PC-9 (cell line): ENCODE results near the gene MXRA8. TPM values are rescaled to one million over a fixed set of nuclear protein-coding genes. Genes with fewer than 3 reads are reported as not detected.
A peak's percentile ranks its signal among the peaks of the same experiment; 100 is the strongest.

Experiments used
- BruUV-seq: library from RNA; stranded (reverse); fragments of 400-500 nt; replicated peaks from 2 replicates; lab custom pipeline; 2021; lab: Mats Ljungman, UMichigan
- CTCF ChIA-PET: fragments of 300-600 bp; sonication (Branson Sonifier 250); formaldehyde crosslinking; loops from one replicate; lab custom pipeline; 2022; ENCODE audit warnings: antibody characterized with exemption; lab: Charles Lee
- POLR2A ChIA-PET: fragments of 300-600 bp; sonication (Branson Sonifier 250); formaldehyde crosslinking; loops from one replicate; lab custom pipeline; 2022; ENCODE audit warnings: antibody characterized with exemption; ENCODE audit not compliant: unreplicated experiment; lab: Charles Lee
- DNase-seq, 2 experiments: peaks; one replicate each; pipeline versions ENCODE4 v3.0.0 to v3.0.0-alpha.2; 2015 to 2022; ENCODE audit warnings: mixed read lengths in 1 of 2
- H2AFZ ChIP-seq: fragments of 200-600 bp; sonication (generic); 2 replicates; pipeline ENCODE4 v1.8.1; 2017; ENCODE audit warnings: antibody characterized with exemption
- H3F3A ChIP-seq: fragments of 200-600 bp; sonication (generic); 2 replicates; pipeline ENCODE4 v1.8.1; 2017; ENCODE audit warnings: antibody characterized with exemption, mild to moderate bottlenecking, low read depth; ENCODE audit not compliant: insufficient read depth
- H3K27ac ChIP-seq: fragments of 200-600 bp; sonication (generic); 2 replicates; pipeline ENCODE4 v1.6.1; 2016; ENCODE audit warnings: mixed run types
- H3K27me3 ChIP-seq: fragments of 200-600 bp; sonication (generic); 2 replicates; pipeline ENCODE4 v1.6.1; 2016; ENCODE audit warnings: low read depth, mixed run types; ENCODE audit not compliant: insufficient read depth
- H3K36me3 ChIP-seq: fragments of 200-600 bp; sonication (generic); 2 replicates; pipeline ENCODE4 v1.6.1; 2016; ENCODE audit warnings: low read depth, mixed run types
- H3K4me1 ChIP-seq: fragments of 200-600 bp; sonication (generic); replicated peaks from 2 replicates; pipeline ENCODE4 v1.6.1; 2016; ENCODE audit warnings: mixed run types; ENCODE audit not compliant: insufficient read depth
- H3K4me2 ChIP-seq: fragments of 200-600 bp; sonication (generic); 2 replicates; pipeline ENCODE4 v1.6.1; 2017; ENCODE audit warnings: mixed run types
- H3K4me3 ChIP-seq: fragments of 200-600 bp; sonication (generic); 2 replicates; pipeline ENCODE4 v1.6.1; 2016; ENCODE audit warnings: mixed run types
- H3K79me2 ChIP-seq: fragments of 200-600 bp; sonication (generic); 2 replicates; pipeline ENCODE4 v1.6.1; 2017; ENCODE audit warnings: low read depth, mixed run types
- H3K9me2 ChIP-seq: fragments of 200-600 bp; sonication (generic); 2 replicates; pipeline ENCODE4 v1.8.1; 2017; ENCODE audit warnings: mild to moderate bottlenecking; ENCODE audit not compliant: insufficient read depth
- H3K9me3 ChIP-seq: fragments of 200-600 bp; sonication (generic); 2 replicates; pipeline ENCODE4 v1.8.1; 2016; ENCODE audit warnings: low read depth; ENCODE audit not compliant: insufficient read depth
- H4K20me1 ChIP-seq: fragments of 200-600 bp; sonication (generic); 2 replicates; pipeline ENCODE4 v1.8.1; 2017; ENCODE audit not compliant: insufficient read depth
- CTCF ChIP-seq: fragments of 200-600 bp; sonication (generic); conservative IDR thresholded peaks from 2 replicates; pipeline ENCODE4 v1.6.1; 2017; ENCODE audit warnings: mixed run types, antibody characterized with exemption, mild to moderate bottlenecking, moderate library complexity
- EZH2 ChIP-seq: fragments of 200-600 bp; sonication (generic); IDR thresholded peaks from 2 replicates; pipeline ENCODE4 v1.8.0; 2017; ENCODE audit warnings: antibody characterized with exemption, low read depth
- intact Hi-C: fragments of 100-400 bp; cut with micrococcal nuclease; formaldehyde crosslinking; loops from one replicate; pipeline ENCODE4 v1.10.0; 2022; ENCODE audit not compliant: unreplicated experiment
- total RNA-seq: library from RNA; stranded (reverse); gene quantifications from 2 replicates; pipeline ENCODE4 v1.2.3, GENCODE V29; 2021

MXRA8 gene
- total RNA-seq, 1 experiment from 2014 or later = 0.55 TPM

DNA sequence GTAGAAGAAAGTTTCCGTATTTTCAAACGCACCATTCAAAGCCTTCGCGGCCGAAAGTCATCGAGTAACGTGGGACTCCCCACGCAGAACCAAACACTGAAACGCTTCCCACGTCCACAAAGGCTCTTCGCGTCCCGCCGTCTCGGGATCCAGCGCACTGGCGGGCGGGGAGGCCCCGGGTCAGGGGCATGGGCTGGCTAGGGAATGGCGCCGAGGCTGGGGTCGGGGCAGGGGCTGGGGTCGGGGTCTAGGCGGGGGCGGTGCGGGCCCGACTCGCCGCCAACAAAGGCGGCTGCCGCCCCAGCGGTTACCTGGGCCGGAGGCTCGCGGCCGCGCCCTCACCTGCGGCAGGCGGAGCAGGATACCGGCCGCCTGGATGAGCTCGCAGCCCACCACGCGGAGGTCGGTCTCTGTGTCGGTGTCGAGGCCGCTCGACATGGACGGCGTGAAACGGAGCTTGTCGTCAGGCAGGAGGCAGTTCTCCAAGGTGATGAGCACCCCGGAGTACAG is 40.4 kb upstream of the MXRA8 start:
- peaks cover 29% of the 10 kb centered on the region for H3K36me3 ChIP-seq
- H4K20me1 ChIP-seq = peaks cover 12% of the 10 kb centered on the region
- peak overlapping the region; percentile 87 for H2AFZ ChIP-seq
- H3K9me3 ChIP-seq = no peaks in the 10 kb centered on the region
- no TSS peak for BruUV-seq
- CTCF ChIA-PET = interaction anchor here (0.7 to 0.8 kb wide), 2 partner anchors 23 to 33 kb away, joined by 3 read pairs; no protein-coding TSS in a partner anchor
- H3K79me2 ChIP-seq = peaks cover 67% of the 10 kb centered on the region
- no peak for DNase-seq
- H3K27ac ChIP-seq = peak overlapping the region; percentile 36; the same call in 1 of the 2 replicates
- H3K27me3 ChIP-seq = no peaks in the 10 kb centered on the region
- peaks cover 25% of the 10 kb centered on the region for H3K4me1 ChIP-seq
- H3K4me2 ChIP-seq = peak overlapping the region; percentile 94
- POLR2A ChIA-PET = interaction anchor here (0.7 to 1.0 kb wide), 3 partner anchors 24 to 326 kb away, joined by 4 to 5 read pairs (median 4); partner anchors contain the start of genes AURKAIP1 and CDK11A
- no peaks in the 10 kb centered on the region for H3K9me2 ChIP-seq
- peaks cover 50% of the 10 kb centered on the region for H3F3A ChIP-seq
- TF ChIP-seq EZH2 (no peak), CTCF (no peak)
- intact Hi-C loops = loop anchor here (2.0 kb wide), 1 partner anchor 72 kb away; the partner anchor contains the start of gene ATAD3B
- H3K4me3 ChIP-seq = peak overlapping the region; percentile 80

DNA sequence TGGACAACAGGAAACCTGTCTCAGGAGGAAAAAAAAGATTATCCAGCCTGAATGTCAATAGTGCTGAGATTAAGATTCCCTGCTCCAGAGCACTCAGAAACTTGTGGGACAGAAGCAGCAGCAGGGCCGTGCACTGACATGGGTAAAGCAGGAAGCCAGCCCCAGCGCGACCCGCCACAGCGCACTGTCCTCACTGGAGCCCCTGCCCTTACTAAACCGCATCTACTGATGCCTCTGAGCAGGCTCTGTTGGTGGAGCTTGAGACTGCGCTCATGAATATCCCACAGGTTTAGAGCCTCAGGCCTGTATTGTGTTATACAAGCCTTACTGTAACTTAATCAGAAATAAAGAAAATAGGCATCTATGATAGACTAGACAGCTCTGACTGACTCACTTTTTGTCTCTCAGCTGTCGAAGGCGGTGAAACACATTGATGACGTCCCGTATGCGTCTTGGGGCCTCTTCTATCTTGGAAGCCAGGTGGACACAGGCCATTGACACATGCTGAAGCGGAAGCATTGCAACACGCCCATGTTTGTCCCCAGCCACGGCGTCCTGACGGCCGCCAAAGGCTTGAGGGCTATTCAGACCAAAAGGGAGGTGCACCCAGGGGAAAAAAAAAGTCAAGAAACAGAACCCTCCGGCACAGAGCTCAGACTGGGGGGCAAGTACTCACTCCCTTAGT is 39.6 kb upstream of the MXRA8 start:
- intact Hi-C loops = loop anchor here (2.0 kb wide), 1 partner anchor 73 kb away; the partner anchor contains the start of gene ATAD3B

More for the DNA sequence above, 39.6 kb upstream of the MXRA8 start:
- TSS peak; percentile 41 for BruUV-seq
- peaks cover 67% of the 10 kb centered on the region for H3K79me2 ChIP-seq
- POLR2A ChIA-PET = no interaction called here
- H3K27ac ChIP-seq = 0 out of 2 replicates have a peak overlapping the region, but pooled peaks have one; percentile 36
- CTCF ChIA-PET = interaction anchor here (0.6 to 0.7 kb wide), 2 partner anchors 24 to 43 kb away, joined by 3 to 21 read pairs; no protein-coding TSS in a partner anchor
- H4K20me1 ChIP-seq = peaks cover 19% of the 10 kb centered on the region
- H3K9me3 ChIP-seq = no peaks in the 10 kb centered on the region
- no peaks in the 10 kb centered on the region for H3K27me3 ChIP-seq
- peaks cover 25% of the 10 kb centered on the region for H3K4me1 ChIP-seq
- peaks cover 36% of the 10 kb centered on the region for H3K36me3 ChIP-seq
- H3F3A ChIP-seq = peaks cover 48% of the 10 kb centered on the region
- DNase-seq = no peak
- H3K9me2 ChIP-seq = no peaks in the 10 kb centered on the region
- TF ChIP-seq EZH2 (no peak), CTCF (no peak)
- H3K4me3 ChIP-seq = peak overlapping the region; percentile 80
- H3K4me2 ChIP-seq = peak overlapping the region; percentile 94
- H2AFZ ChIP-seq = peak overlapping the region; percentile 87; the same call in 1 of the 2 replicates
